OCI-LY3 (cell line): ENCODE data around the gene PPP1R1B.

Experiments used
- H2AFZ ChIP-seq: fragments of 200-600, 300-600 bp; shearing (Covaris generic); 2 replicates; pipeline ENCODE4 v1.6.0; 2014; ENCODE audit warnings: antibody characterized with exemption, low read depth, low read length
- H3K27ac ChIP-seq: fragments of 200-600, 300-600 bp; sonication (generic); 2 replicates; pipeline ENCODE4 v1.5.1; 2014; ENCODE audit warnings: mild to moderate bottlenecking, low read length, moderate library complexity, mixed read lengths
- H3K27me3 ChIP-seq: fragments of 200-600, 300-600 bp; sonication (generic); 2 replicates; pipeline ENCODE4 v1.6.1; 2014; ENCODE audit warnings: low read depth, low read length, mixed read lengths
- H3K36me3 ChIP-seq: fragments of 200-600, 300-600 bp; sonication (generic); replicated peaks from 2 replicates; pipeline ENCODE3; 2014; ENCODE audit warnings: low read depth, low read length, mixed read lengths
- H3K4me1 ChIP-seq: fragments of 300-600, 200-600 bp; sonication (generic); 2 replicates; pipeline ENCODE4 v1.6.1; 2014; ENCODE audit warnings: low read length, mixed read lengths
- H3K4me2 ChIP-seq: fragments of 200-600, 300-600 bp; sonication (generic); 2 replicates; pipeline ENCODE4 v1.6.1; 2014; ENCODE audit warnings: low read length, mixed read lengths
- H3K4me3 ChIP-seq: fragments of 300-600, 200-600 bp; sonication (generic); 2 replicates; pipeline ENCODE4 v1.5.1; 2014; ENCODE audit warnings: antibody characterized with exemption, mild to moderate bottlenecking, low read length, moderate library complexity
- H3K79me2 ChIP-seq: fragments of 300-600, 200-600 bp; shearing (Covaris generic); 2 replicates; pipeline ENCODE4 v1.6.1; 2014; ENCODE audit warnings: mild to moderate bottlenecking, low read length, mixed read lengths
- H3K9ac ChIP-seq: fragments of 300-600, 200-600 bp; shearing (Covaris generic); 2 replicates; pipeline ENCODE4 v1.6.0; 2014; ENCODE audit warnings: mild to moderate bottlenecking, low read length, moderate library complexity
- H3K9me3 ChIP-seq: fragments of 200-600, 300-600 bp; shearing (Covaris generic); 2 replicates; pipeline ENCODE4 v1.6.1; 2014; ENCODE audit warnings: low read length, mixed read lengths; ENCODE audit not compliant: insufficient read depth
- H4K20me1 ChIP-seq: fragments of 200-600, 300-600 bp; sonication (generic); 2 replicates; pipeline ENCODE4 v1.6.1; 2016; ENCODE audit warnings: low read length, mixed read lengths; ENCODE audit not compliant: insufficient read depth
- EZH2phosphoT487 ChIP-seq: fragments of 200-600 bp; shearing (Covaris generic); IDR thresholded peaks from 2 replicates; pipeline ENCODE4 v1.6.1; 2018; ENCODE audit warnings: antibody characterized with exemption, mixed run types, low read depth
- TF ChIP-seq, protein P1 (sequence below): fragments of 200-600, 300-600 bp; sonication (generic); IDR thresholded peaks from 2 replicates; pipeline ENCODE4 v1.5.1; 2014; ENCODE audit warnings: antibody characterized with exemption, low read length, low read depth

PPP1R1B gene

GRCh38 chr17:39607057-39607850 lies 19.5 kb upstream of the PPP1R1B start:
- no peaks in the 10 kb centered on the region for H3K79me2 ChIP-seq
- H3K4me3 ChIP-seq, result no peak overlapping the region
- H3K27me3 ChIP-seq, result peaks cover 21% of the 10 kb centered on the region
- no peaks in the 10 kb centered on the region for H3K9me3 ChIP-seq
- H3K9ac ChIP-seq, result no peak overlapping the region
- H4K20me1 ChIP-seq, result 0 out of 2 replicates have a peak, but pooled peaks cover 3% of the 10 kb centered on the region
- H3K36me3 ChIP-seq, result no peaks in the 10 kb centered on the region
- no peak overlapping the region for H3K27ac ChIP-seq
- no peak overlapping the region for H2AFZ ChIP-seq
- H3K4me2 ChIP-seq, result no peak overlapping the region
- peaks cover 17% of the 10 kb centered on the region for H3K4me1 ChIP-seq
- TF ChIP-seq, protein P1, sequence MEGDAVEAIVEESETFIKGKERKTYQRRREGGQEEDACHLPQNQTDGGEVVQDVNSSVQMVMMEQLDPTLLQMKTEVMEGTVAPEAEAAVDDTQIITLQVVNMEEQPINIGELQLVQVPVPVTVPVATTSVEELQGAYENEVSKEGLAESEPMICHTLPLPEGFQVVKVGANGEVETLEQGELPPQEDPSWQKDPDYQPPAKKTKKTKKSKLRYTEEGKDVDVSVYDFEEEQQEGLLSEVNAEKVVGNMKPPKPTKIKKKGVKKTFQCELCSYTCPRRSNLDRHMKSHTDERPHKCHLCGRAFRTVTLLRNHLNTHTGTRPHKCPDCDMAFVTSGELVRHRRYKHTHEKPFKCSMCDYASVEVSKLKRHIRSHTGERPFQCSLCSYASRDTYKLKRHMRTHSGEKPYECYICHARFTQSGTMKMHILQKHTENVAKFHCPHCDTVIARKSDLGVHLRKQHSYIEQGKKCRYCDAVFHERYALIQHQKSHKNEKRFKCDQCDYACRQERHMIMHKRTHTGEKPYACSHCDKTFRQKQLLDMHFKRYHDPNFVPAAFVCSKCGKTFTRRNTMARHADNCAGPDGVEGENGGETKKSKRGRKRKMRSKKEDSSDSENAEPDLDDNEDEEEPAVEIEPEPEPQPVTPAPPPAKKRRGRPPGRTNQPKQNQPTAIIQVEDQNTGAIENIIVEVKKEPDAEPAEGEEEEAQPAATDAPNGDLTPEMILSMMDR, result no peak
- TF ChIP-seq EZH2phosphoT487, result no peak

DNA sequence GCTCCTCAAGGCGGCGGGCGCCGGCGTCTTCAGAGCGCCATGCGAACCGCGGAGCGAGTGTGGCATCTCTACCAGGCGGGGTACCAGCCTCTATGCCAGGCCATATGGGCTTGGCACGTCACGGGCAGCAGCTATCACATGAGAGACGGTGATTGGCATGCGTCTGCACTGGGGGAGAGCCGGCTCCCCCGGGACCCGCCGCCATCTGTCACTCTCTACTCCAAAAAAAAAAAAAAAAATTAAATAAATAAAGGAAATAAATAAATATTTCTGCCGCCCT lies 19.0 kb upstream of the PPP1R1B start, which contains the start of gene NEUROD2:
Gene NEUROD2 (minus strand): TSS at position 70 of the 280 bp plus-strand sequence. CDS start 1,321 bp downstream, outside the sequence.
- H3K27me3 ChIP-seq, result peaks cover 16% of the 10 kb centered on the region
- H3K9me3 ChIP-seq, result no peaks in the 10 kb centered on the region
- H2AFZ ChIP-seq, result no peak within 1 kb of the TSS
- peaks cover 17% of the 10 kb centered on the region for H3K4me1 ChIP-seq
- TF ChIP-seq, protein P1, result no peak
- no peak for TF ChIP-seq EZH2phosphoT487
- H3K4me3 ChIP-seq, result no peak within 1 kb of the TSS
- no peaks in the 10 kb centered on the region for H3K36me3 ChIP-seq
- H4K20me1 ChIP-seq, result no peaks in the 10 kb centered on the region
- no peak within 1 kb of the TSS for H3K9ac ChIP-seq
- no peaks in the 10 kb centered on the region for H3K79me2 ChIP-seq
- no peak within 1 kb of the TSS for H3K4me2 ChIP-seq
- H3K27ac ChIP-seq, result no peak within 1 kb of the TSS

GRCh38 chr17:39608142-39608981 lies 18.4 kb upstream of the PPP1R1B start:
- TF ChIP-seq EZH2phosphoT487, result no peak
- TF ChIP-seq, protein P1, result no peak
- Histone ChIP-seq H3K4me1 (peaks cover 15% of the 10 kb centered on the region), H3K36me3 (no peaks in the 10 kb centered on the region), H3K4me3 (no peak overlapping the region), H3K27me3 (peaks cover 10% of the 10 kb centered on the region), H3K4me2 (no peak overlapping the region), H3K27ac (no peak overlapping the region), H3K79me2 (no peaks in the 10 kb centered on the region), H3K9me3 (no peaks in the 10 kb centered on the region), H4K20me1 (no peaks in the 10 kb centered on the region), H2AFZ (no peak overlapping the region), H3K9ac (no peak overlapping the region)

GRCh38 chr17:39609416-39610025 lies 17.2 kb upstream of the PPP1R1B start:
- H3K9ac ChIP-seq, result no peak overlapping the region
- no peaks in the 10 kb centered on the region for H4K20me1 ChIP-seq
- H3K79me2 ChIP-seq, result no peaks in the 10 kb centered on the region
- no peaks in the 10 kb centered on the region for H3K27me3 ChIP-seq
- no peak overlapping the region for H2AFZ ChIP-seq
- TF ChIP-seq, protein P1, result no peak
- no peak for TF ChIP-seq EZH2phosphoT487
- H3K4me3 ChIP-seq, result no peak overlapping the region
- H3K9me3 ChIP-seq, result no peaks in the 10 kb centered on the region
- H3K4me2 ChIP-seq, result no peak overlapping the region
- peaks cover 3% of the 10 kb centered on the region; the same call in 1 of the 2 replicates for H3K4me1 ChIP-seq
- no peak overlapping the region for H3K27ac ChIP-seq
- H3K36me3 ChIP-seq, result no peaks in the 10 kb centered on the region
